ENCODE data around the gene EXOC3L1.
A peak's percentile ranks its signal among the peaks of the same experiment; 100 is the strongest.

Gene EXOC3L1

DNA sequence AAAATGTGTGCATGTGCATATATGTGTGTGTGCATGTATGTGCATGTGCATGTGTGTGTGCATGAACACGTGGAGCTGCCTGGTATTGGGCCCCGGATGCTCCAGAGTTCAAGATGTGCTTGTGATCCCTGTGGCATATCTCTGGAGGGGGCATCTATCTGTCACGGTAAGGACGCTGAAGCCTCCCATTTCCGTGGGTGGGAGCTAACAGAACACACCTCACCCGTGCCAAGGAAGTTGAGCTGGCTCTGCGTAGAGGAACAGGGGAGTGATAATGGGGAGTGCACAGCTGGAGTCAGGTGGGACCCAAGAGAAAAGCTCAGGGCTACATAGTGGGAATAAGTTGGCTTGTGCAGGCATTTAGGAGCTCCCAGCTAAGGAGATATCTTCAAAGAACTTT, 21.7 kb upstream of the EXOC3L1 start:
- no peaks in the 10 kb centered on the region for H3K27me3 ChIP-seq (replicated peaks)
- no peak for DNase-seq
- H3K27ac ChIP-seq = no peak overlapping the region
- TF ChIP-seq, protein P1, sequence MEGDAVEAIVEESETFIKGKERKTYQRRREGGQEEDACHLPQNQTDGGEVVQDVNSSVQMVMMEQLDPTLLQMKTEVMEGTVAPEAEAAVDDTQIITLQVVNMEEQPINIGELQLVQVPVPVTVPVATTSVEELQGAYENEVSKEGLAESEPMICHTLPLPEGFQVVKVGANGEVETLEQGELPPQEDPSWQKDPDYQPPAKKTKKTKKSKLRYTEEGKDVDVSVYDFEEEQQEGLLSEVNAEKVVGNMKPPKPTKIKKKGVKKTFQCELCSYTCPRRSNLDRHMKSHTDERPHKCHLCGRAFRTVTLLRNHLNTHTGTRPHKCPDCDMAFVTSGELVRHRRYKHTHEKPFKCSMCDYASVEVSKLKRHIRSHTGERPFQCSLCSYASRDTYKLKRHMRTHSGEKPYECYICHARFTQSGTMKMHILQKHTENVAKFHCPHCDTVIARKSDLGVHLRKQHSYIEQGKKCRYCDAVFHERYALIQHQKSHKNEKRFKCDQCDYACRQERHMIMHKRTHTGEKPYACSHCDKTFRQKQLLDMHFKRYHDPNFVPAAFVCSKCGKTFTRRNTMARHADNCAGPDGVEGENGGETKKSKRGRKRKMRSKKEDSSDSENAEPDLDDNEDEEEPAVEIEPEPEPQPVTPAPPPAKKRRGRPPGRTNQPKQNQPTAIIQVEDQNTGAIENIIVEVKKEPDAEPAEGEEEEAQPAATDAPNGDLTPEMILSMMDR (IDR thresholded peaks at IDR 0.05; ENCODE audit: low read depth, low read length, missing control alignments) = no peak
- in situ Hi-C loops (cut with HindIII; ENCODE audit: low pct_ligation_motif_present, low sequenced_read_pairs) = no loop called here
- no peak overlapping the region for H3K4me3 ChIP-seq (ENCODE audit: low read depth, low read length)
- H3K36me3 ChIP-seq (replicated peaks) = no peaks in the 10 kb centered on the region

DNA sequence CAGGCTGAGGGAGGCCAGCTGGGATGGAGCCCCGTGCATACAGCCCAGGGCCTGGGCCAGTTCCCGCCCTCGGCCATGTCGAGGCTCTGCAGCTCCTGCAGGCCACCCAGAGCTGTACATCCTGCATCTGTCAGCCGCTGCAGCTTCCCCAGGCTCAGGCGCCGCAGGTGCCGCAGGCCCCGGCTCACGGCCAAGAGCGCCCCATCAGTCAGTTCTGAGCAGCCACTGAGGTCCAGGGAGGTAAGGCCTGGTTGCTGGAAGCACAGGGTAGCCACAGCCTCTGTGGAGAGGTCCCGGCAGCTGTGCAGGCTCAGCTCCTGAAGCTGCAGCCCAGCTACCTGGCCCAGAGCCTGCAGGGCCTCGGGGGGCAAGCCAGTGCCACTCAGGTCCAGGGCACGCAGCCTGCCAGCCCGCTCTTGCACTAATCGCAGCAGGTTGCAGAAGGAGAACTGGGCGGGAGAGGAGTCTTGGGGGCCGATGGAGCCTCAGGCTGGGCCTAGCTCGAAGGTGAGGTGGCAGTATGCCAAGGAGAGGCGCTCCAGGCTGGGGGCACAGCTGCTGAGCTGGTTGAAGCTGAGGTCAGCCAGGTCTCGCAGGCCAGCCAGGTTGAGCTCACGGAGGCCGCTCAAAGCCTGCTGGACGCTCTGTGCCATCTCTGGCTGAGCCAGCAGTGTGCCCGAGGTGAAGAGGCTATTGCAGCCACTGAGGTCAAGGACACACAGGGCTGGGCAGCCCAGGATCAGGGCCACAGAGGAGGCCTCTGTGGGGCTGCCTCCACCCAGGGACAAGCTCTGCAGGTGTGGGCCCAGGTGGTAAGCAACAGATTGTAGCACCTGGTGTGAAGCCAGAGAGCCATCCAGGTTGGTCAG, 20.4 kb upstream of the EXOC3L1 start:
- TF ChIP-seq, protein P1 (IDR thresholded peaks at IDR 0.05; ENCODE audit: low read depth, low read length, missing control alignments) = no peak
- H3K27me3 ChIP-seq (replicated peaks) = no peaks in the 10 kb centered on the region
- no peaks in the 10 kb centered on the region for H3K36me3 ChIP-seq (replicated peaks)
- in situ Hi-C loops (cut with HindIII; ENCODE audit: low pct_ligation_motif_present, low sequenced_read_pairs) = no loop called here
- H3K4me3 ChIP-seq (ENCODE audit: low read depth, low read length) = no peak overlapping the region
- DNase-seq = no peak
- H3K27ac ChIP-seq = no peak overlapping the region

DNA sequence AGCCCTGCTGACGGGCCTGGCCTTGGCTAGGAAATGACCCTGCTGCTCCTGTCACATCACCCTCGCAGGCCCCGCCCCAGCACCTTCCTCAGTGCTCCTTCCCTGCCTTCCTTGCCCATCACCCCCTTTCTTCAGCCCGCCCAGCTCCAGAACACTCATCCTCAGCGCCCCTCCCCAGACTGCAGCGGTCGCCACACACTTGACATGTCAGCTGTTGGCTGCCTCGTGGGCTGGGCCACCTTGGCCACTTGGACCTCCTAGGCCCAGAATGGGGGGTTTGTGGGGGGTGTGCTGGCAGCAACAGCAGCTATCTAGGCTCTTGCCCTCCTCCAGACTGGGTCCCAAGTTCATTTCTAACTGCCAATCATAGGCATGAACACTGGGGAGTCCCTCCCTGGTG, 19.6 kb upstream of the EXOC3L1 start:
- no peak overlapping the region for H3K27ac ChIP-seq
- H3K27me3 ChIP-seq (replicated peaks) = no peaks in the 10 kb centered on the region
- DNase-seq = no peak
- no peaks in the 10 kb centered on the region for H3K36me3 ChIP-seq (replicated peaks)
- TF ChIP-seq, protein P1 (IDR thresholded peaks at IDR 0.05; ENCODE audit: low read depth, low read length, missing control alignments) = no peak
- in situ Hi-C loops (cut with HindIII; ENCODE audit: low pct_ligation_motif_present, low sequenced_read_pairs) = no loop called here
- no peak overlapping the region for H3K4me3 ChIP-seq (ENCODE audit: low read depth, low read length)

DNA sequence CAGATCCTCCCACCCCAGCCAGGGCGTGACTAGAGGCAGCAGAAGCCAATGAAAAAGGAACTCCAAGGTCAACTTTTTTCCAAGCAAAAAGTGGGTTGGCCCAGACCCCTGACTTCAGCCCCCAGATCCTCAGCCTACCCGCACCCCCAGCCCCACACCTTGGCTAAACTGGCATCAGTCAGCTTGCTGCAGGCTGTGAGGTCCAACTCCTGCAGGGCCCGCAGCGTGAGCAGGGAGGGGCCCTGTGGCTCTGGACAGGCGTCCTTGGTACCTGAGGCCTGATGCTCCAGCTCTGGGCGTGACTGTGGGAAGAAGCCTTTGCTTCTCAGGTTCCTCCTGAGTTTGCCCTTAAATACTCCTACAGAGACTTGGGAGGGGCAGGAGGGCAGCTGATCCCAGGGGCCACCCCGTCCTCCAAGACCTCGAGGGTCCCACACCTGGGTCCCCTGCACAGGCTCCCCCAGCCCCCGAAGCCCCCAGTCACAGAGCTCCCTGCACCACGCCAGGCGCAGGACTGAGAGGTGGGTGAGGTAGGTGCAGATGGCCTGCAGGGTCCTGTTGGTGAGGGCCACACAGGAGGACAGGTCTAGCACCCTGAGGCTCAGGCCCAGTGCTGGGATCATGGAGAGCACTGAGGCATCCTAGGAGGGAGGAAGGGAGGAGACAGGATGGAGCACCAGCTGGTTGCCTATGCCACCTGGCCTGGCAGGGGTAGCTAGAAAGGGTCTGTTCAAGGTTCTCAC, 18.4 kb upstream of the EXOC3L1 start:
- peaks cover 6% of the 10 kb centered on the region for H3K36me3 ChIP-seq (replicated peaks)
- no peaks in the 10 kb centered on the region for H3K27me3 ChIP-seq (replicated peaks)
- no peak overlapping the region for H3K4me3 ChIP-seq (ENCODE audit: low read depth, low read length)
- no peak overlapping the region for H3K27ac ChIP-seq
- DNase-seq = no peak
- TF ChIP-seq, protein P1 (IDR thresholded peaks at IDR 0.05; ENCODE audit: low read depth, low read length, missing control alignments) = no peak
- in situ Hi-C loops (cut with HindIII; ENCODE audit: low pct_ligation_motif_present, low sequenced_read_pairs) = no loop called here

DNA sequence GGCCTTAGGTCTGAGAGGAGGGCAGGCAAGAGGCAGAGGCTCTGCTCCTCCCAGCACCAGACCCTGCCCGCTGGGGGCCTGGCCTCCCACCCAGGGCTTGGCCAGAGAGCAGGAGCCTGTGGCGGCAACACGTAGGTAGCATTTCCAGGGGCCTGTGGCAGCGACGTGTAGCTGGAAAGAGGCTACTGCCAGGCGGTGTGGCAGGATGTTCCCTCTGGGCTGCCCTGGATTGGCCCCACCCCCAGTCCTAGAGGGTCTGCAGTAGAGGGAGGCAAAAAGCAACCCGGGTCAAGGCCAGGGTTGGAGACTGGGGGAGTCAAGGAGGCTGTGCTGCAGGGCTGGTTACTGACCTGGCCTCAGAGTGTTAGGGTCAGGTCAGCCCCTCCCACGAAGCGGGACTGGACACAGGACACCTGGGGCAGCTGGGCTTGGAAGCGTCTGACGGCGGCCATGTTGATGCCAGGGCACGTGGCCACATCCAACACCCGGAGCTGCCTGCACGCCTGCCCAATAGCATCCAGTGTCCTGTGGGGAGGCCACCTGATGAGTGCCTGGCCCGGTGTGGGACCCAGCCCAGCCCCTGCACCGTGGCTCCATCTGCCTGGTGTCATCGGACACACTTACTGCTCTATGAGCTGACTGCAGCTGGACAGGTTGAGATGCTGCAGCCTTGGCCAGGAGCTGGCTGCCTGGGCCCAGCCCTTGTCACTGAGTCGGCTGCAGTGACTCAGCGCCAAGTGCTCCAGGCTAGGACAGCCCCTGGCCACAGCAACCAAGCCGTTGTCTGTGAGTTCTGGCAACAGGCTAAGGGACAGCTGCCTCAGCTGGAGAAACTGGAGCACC, 17.5 kb upstream of the EXOC3L1 start:
- Histone ChIP-seq H3K4me3 (ENCODE audit: low read depth, low read length) (no peak overlapping the region), H3K36me3 (replicated peaks) (peaks cover 10% of the 10 kb centered on the region), H3K27ac (no peak overlapping the region), H3K27me3 (replicated peaks) (no peaks in the 10 kb centered on the region)
- in situ Hi-C loops (cut with HindIII; ENCODE audit: low pct_ligation_motif_present, low sequenced_read_pairs) = no loop called here
- TF ChIP-seq, protein P1 (IDR thresholded peaks at IDR 0.05; ENCODE audit: low read depth, low read length, missing control alignments) = no peak
- peak; percentile 22 for DNase-seq

Data from brain microvascular endothelial cell (primary cell).